GM12892 (cell line): ENCODE measurements around the gene CDH2.

Source experiments
- POLR2A ChIP-seq: IDR thresholded peaks from 2 replicates; pipeline ENCODE4 v1.6.1; 2011; ENCODE audit warnings: low read depth, low read length, control low read depth
- POLR2AphosphoS5 ChIP-seq: IDR thresholded peaks from 2 replicates; pipeline ENCODE4 v1.6.1; 2011; ENCODE audit warnings: low read depth, low read length, control low read depth
- TAF1 ChIP-seq: IDR thresholded peaks from 2 replicates; pipeline ENCODE4 v1.6.1; 2011; ENCODE audit warnings: low read depth, mild to moderate bottlenecking, control low read depth, low read length, borderline replicate concordance

- TF ChIP-seq POLR2AphosphoS5 (no peak), POLR2A (no peak), TAF1 (no peak)
These were observed 163.9 kb downstream of the CDH2 start for GRCh38 chr18:28013066-28013465.
